ENCODE results near the gene STRA6. TPM values are rescaled to one million over a fixed set of nuclear protein-coding genes. Genes with fewer than 3 reads are reported as not detected.

Gene STRA6
- total RNA-seq, 2 donors from 2014 or later = 0.77 to 1.8 TPM

- 48% methylated on average over 11 of the region's 11 CpGs for WGBS
- Histone ChIP-seq H3K27ac (no peak overlapping the region), H3K27me3 (replicated peaks; ENCODE audit: insufficient read depth) (peaks cover 2% of the 10 kb centered on the region), H3K36me3 (no peaks in the 10 kb centered on the region), H3K9me3 (no peaks in the 10 kb centered on the region), H3K4me3 (no peak overlapping the region), H3K4me1 (replicated peaks) (no peaks in the 10 kb centered on the region)
- intact Hi-C loops (cut with DNase I) = no loop called here
- no peak for DNase-seq (ENCODE audit: low spot score)
- TF ChIP-seq POLR2A (IDR thresholded peaks at IDR 0.05) = no peak
- no peak for TF ChIP-seq CTCF (IDR thresholded peaks at IDR 0.05)
- no peak for TF ChIP-seq POLR2AphosphoS5 (IDR thresholded peaks at IDR 0.05)
Observed at GRCh38 chr15:74208901-74209559, 6.4 kb upstream of the STRA6 start.

GRCh38 chr15:74208496-74208895 is 5.9 kb upstream of the STRA6 start:
- H3K4me3 ChIP-seq = no peak overlapping the region
- H3K9me3 ChIP-seq = no peaks in the 10 kb centered on the region
- no peaks in the 10 kb centered on the region for H3K36me3 ChIP-seq
- WGBS = 76% methylated on average over 6 of the region's 6 CpGs
- DNase-seq (ENCODE audit: low spot score) = no peak
- intact Hi-C loops (cut with DNase I) = no loop called here
- H3K27me3 ChIP-seq (replicated peaks; ENCODE audit: insufficient read depth) = peaks cover 2% of the 10 kb centered on the region
- TF ChIP-seq POLR2AphosphoS5 (IDR thresholded peaks at IDR 0.05) (no peak), POLR2A (IDR thresholded peaks at IDR 0.05) (no peak), CTCF (IDR thresholded peaks at IDR 0.05) (no peak)
- no peaks in the 10 kb centered on the region for H3K4me1 ChIP-seq (replicated peaks)
- H3K27ac ChIP-seq = no peak overlapping the region

- H3K36me3 ChIP-seq = no peaks in the 10 kb centered on the region
- H3K27me3 ChIP-seq (replicated peaks; ENCODE audit: insufficient read depth) = peaks cover 2% of the 10 kb centered on the region
- 82% methylated on average over 16 of the region's 16 CpGs for WGBS
- H3K4me1 ChIP-seq (replicated peaks) = no peaks in the 10 kb centered on the region
- H3K27ac ChIP-seq = no peak overlapping the region
- H3K4me3 ChIP-seq = no peak overlapping the region
- no peak for DNase-seq (ENCODE audit: low spot score)
- no peak for TF ChIP-seq CTCF (IDR thresholded peaks at IDR 0.05)
- no peak for TF ChIP-seq POLR2AphosphoS5 (IDR thresholded peaks at IDR 0.05)
- TF ChIP-seq POLR2A (IDR thresholded peaks at IDR 0.05) = no peak
- H3K9me3 ChIP-seq = no peaks in the 10 kb centered on the region
- intact Hi-C loops (cut with DNase I) = no loop called here
Observed at GRCh38 chr15:74207652-74208440, 5.3 kb upstream of the STRA6 start.

GRCh38 chr15:74206801-74207281 is 4.3 kb upstream of the STRA6 start:
- intact Hi-C loops (cut with DNase I) = no loop called here
- TF ChIP-seq POLR2A (IDR thresholded peaks at IDR 0.05) (no peak), POLR2AphosphoS5 (IDR thresholded peaks at IDR 0.05) (no peak), CTCF (IDR thresholded peaks at IDR 0.05) (no peak)
- DNase-seq (ENCODE audit: low spot score) = no peak
- no peaks in the 10 kb centered on the region for H3K4me1 ChIP-seq (replicated peaks)
- H3K9me3 ChIP-seq = no peaks in the 10 kb centered on the region
- no peaks in the 10 kb centered on the region for H3K36me3 ChIP-seq
- H3K4me3 ChIP-seq = no peak overlapping the region
- no peak overlapping the region for H3K27ac ChIP-seq
- WGBS = 45% methylated on average over 6 of the region's 6 CpGs
- H3K27me3 ChIP-seq (replicated peaks; ENCODE audit: insufficient read depth) = peaks cover 2% of the 10 kb centered on the region

All from prostate gland (tissue), 2 donors.